NK-92 (cell line): ENCODE results near the gene ADAM12.

Experiments used
- DNase-seq: peaks from one replicate; lab custom pipeline; 2025; ENCODE audit not compliant: unreplicated experiment; lab: John Stamatoyannopoulos, UW

The ADAM12 gene

DNA sequence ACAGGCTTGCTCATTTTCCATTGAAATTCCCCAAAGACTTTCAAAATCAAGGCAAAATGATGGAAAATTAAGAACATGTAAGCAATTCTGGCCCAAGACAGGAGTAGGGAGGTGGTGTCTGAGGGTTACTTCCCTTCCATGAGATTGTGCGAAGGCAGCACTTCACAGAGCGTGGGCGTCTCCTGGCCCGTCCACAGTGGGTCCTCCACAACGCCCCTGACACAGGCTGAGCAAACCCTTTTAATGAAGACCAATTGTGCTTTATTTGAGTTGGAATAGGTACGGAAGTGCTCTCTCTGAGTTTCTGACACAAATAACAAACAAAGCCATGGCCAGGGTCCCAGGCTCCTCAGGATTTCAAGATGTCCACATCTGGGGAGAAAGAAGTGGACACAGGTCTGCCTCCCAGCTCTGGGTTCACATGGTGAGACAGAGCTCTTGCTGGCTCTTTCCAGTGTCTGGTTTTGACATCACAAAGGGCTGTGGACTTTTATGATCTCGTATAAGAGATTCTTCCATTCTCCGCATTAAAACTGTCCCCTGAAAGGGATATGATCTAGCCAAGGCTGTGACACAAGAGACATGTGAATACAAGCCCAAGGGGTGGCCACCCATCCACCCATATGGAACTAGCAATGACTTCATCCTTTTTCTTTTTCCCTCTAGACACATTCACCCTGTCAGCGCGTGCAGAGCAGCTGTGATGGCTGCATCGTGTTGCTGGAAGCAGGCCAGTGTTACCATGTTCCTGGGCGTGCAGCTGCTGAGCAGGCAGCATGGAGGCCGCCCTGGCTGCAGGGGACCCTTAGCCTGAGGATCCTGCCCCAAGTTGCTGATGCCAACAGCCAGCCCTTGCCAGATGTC is 145.6 kb downstream of the ADAM12 start:
- no peak for DNase-seq

DNA sequence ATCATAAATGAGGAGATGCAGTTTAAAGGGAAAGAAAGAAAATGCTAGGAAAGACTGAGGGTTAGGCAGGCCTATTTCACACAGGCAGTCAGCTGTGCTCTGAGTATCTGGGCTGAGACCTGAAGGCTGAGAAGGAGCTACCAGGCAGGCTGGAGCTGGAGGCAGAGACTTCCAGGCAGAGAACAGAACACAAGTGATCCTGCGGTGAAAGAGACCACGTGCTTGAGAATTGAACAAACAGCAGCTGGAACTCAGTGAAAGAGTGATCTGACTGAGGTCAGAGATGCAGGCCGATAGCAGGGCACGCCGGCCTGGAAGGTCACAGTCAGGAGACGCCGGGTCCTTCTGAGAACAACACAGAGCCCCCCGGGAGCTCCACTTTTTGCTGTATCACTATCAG is 147.8 kb downstream of the ADAM12 start:
- DNase-seq, result no peak

DNA sequence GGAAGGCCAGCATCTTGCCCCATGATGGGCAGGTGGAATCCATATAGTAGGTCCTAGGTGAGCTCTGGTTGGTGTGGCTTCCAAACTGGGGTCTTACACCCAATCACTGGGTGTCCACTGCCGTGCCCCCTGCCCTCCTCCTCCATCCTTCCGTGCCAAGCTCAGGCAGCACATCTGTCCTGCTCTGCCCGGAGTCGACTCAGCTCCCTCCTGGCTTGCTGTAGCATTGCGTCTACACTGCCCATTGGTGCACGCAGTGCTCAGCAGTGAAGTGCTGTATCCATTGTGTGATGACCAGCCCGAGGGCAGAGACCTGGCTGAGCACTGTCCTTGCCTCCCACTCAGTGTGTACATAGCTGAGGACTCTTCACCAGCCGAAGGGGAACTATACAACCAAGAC is 148.4 kb downstream of the ADAM12 start:
- DNase-seq, result no peak

DNA sequence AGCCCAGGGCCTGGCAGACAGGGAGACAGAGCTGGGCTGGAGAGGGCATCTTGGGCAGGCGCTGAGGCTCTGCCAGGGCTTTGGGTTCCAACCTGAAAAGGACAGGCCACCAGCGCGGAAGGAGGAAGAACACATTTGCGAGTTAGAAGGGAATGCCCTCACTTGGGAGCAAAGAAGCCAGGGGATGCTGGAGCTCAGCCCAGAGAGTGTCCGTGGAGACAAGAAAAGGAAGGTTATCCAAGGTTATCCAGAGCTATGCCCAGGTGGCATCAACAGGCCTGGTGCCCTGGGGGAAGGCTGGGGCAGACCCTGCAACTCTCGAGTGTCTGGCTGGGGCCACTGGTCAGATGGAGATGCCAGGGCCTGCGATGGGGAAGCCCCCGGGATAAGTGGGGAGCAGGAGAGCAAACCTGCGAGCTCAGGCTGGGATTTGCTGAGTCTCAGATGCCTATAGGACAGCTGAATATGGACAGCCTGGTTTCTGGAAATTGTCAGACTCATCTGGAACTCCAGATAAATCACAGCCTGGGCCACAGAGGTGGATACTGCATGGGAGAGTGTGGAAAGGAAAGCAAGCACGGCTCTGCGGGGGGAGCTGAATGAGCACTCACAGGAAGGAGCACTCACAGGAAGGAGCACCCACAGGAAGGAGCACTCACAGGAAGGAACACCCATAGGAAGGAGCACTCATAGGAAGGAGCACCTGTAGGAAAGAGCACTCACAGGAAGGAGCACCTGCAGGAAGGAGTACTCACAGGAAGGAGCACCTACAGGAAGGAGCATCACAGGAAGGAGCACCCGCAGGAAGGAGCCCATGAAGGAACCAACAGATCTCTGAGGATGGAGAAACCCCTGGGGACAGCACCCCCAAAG is 152.1 kb downstream of the ADAM12 start:
- no peak for DNase-seq

DNA sequence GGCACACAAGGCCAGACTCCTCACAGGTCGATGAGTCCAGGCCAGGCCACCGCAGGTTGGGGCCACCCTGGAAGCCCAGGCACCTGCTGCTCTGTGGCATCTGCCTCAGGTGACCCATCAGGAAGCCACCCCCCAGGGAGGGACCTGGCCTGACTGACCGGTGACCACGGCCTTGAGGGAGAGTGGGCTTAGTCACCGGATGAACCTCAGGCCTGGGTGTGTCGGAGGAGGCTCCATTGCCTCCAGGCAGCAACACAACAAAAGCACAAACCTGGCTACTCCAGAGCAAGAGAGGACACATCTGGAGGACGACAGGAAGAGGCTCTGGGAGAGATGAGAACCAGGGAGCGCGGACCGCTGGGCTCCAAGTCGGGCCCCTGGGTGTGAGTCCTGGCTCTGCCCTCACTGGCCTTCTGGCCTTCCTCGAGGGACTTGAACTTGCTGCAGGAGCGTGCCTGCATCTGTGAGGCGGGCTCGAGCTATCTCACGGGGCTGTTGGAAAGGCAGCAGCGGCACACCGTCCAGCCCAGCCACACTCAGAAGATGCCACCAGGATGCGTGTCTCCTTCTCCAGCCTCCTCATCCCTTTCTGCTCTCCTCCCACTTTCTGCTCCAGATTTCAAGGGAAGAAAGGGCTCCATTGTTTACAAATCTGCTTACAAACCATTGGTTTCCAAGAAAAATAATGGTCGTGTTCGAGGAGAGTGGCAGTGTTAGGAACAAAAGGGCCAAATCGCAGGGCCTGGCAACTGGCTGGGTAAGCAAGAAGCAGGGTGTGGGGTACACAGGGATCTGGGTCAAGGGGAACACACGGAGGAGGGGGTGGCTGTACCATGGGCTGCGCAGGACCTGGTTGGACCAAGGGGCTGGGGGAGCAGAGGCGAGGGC is 152.9 kb downstream of the ADAM12 start:
- DNase-seq, result no peak

DNA sequence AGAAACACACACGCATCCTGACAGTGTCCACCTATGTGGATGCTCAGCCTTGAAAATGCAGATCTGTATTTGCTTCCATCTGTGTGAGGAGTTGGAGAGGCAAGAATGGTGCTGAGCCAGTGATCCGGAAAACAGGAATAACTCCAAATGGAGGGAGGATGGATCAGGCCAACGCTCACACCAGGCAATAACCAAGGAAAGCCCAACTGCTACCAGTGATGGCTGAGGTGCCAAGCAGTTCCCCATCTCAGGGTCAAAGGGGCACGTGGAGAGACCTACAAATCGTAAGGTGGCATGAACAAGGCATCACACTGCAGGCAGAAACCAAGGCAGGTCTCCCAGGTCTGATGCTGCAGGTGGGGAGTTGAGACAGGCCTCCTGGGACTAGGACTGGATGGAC is 153.6 kb downstream of the ADAM12 start:
- DNase-seq, result no peak

DNA sequence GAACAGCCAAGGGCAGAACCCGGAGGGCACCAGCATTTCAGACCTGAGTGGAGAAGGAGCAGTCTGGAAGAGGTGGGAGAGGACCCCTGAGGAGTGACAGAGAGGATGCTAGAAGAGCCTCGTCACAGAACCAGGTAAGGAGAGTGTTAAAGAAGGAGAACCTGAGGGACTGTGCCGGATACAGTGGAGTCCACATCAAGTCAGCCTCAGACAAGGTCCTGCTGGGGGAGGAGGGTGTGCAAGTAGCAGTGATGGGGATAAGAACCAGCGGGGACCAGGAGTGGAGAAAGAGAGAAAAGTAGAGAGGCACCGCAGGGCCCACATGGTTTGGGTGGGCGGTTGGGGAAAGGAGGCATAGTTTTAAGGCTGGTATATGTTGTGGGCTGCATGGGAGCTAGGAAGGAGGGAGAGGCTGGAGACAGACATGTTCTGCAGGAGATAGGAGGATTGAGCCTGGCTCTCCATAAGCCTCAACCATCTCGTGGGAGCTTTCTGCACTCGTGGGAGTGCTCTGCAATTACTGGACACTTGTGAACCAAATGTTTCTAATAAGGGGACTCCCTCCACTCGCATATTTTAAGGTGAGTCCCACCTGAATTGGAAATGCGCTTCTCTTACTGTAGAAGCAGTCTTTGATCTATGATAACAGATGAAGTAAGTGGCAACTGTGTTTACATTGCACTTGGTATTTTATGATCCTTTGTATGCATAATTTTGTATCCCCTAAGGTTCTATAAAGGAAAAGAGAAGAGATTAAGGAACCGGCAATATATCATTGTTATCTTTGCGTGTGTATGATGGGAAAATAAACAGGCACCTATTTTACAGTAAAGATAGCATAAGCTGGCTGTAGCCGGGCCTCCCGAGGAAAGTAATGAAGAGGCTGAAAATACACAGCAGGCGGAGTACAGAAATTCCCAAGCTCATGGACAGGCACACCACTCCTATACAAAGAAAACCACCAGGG is 154.8 kb downstream of the ADAM12 start:
- DNase-seq, result no peak

DNA sequence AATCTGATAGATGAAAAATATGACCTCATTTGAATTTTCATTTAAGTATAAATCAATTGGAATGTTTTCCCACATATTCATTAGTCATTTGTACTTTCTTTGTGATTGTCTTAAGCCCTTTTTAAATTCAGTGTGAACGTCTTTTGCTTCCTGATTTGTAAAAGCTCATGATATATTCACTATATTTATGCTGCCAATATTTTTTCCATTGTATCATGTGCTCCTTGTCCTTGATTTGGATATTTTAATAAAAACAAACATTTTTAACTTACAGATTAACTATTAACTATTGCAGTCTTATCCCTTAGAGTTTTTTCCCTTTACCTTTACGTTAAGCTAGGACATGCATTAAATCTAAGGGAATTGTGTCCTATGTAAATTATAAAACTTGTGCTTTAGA is 157.7 kb downstream of the ADAM12 start:
- DNase-seq, result no peak

DNA sequence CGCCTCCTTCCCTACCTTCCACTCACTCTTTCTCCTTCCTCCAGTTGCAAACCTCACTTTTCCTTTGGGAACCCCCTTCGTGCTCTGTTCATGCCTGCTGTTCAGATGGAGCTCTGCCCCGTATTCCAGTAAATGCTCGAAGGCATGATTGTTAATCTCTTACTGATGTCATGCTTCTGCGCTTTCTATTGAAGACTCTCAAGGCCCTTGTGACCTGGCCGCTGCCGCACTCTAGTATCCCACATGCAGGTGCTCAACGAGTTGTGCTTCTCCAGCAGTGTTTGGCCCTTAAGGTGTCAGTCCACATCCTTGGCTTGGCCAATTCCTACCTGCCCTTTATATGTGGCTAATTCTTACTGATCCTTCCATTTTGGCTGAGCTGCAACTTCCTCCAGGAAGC is 158.6 kb downstream of the ADAM12 start:
- no peak for DNase-seq

DNA sequence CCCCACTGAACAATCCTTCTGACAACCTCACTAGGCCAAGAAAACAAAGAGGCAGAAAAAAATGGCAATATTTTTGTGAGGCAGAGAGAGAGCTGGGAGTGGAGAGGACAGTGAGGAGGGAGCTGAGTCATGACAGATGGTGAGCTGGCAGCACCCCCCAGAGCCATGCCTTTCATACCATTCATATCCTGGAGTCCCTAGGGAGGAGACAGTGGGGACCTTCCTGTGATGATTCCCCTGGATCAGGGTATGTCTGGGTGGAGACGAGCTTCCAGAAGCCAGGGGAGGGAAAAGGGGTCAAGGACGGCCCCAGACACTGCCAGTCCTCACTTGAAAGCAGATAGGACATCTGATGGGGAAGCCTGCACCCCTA is 160.5 kb downstream of the ADAM12 start:
- DNase-seq, result no peak

DNA sequence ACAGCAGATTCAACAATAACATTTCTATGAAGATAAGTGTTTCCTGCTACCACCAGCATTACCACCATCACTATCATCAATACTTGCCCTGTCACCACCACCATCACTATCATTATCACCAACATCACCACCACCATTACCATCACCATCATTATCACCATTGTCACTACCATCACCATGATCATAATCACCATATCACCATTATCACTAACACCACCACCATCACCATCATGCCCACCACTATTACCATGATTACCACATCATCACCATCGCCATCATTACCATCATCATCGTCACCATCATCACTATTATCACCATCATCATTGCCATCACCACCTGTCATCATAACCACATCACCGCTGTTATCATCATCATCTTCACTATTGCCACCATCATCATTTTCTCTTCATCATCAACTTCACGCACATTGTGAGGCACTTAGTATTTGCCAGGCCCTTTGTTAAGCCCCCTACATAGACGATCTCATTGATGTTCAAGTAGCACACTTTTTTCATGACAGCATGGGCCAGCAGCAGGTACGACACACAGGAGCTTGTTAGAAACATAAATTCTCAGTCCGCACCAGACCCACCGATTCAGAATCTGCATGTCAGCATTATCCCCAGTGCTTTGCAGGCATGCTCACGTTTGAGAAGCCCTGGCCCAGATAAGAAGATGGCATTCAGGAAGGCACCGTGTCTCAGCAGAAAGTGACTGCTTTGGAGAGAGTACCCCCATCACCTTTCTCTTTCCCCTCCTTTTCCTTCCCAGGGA is 161.1 kb downstream of the ADAM12 start:
- DNase-seq, result no peak

DNA sequence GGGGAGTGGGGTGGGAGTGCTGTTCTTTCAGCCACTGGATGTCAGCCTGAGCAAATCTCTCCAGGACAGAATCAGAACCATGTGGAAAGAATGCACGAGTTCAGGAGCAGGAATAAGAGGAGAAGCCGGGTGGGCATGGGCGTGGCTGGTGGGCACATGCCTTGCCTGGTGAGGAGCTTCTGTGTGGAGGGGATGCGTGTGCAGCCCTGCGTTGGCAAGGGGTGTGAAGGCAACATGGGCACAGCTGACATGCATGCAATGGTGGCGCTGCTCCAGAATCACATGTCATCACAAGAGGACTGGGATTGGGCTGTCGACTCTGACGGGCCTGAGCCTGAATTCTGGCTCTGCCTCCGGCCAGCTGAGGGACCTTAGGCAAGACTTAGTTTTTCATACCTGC is 162.1 kb downstream of the ADAM12 start:
- DNase-seq, result no peak

DNA sequence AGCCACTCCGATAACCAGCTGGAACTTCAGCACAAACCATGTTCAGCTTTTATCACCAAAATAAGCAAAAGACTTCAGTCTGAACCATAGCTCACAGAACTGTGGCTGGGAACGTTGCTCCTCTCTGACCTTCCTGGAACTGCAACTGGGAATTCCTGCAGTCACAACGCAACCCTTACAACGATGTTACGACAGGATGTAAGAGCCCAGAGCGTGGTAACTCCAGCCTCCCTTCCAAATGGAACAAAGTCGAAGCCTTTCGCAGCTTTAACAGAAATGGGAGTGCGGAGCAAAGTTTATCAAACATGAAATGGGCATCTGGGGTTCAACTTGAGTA is 162.6 kb downstream of the ADAM12 start:
- no peak for DNase-seq

DNA sequence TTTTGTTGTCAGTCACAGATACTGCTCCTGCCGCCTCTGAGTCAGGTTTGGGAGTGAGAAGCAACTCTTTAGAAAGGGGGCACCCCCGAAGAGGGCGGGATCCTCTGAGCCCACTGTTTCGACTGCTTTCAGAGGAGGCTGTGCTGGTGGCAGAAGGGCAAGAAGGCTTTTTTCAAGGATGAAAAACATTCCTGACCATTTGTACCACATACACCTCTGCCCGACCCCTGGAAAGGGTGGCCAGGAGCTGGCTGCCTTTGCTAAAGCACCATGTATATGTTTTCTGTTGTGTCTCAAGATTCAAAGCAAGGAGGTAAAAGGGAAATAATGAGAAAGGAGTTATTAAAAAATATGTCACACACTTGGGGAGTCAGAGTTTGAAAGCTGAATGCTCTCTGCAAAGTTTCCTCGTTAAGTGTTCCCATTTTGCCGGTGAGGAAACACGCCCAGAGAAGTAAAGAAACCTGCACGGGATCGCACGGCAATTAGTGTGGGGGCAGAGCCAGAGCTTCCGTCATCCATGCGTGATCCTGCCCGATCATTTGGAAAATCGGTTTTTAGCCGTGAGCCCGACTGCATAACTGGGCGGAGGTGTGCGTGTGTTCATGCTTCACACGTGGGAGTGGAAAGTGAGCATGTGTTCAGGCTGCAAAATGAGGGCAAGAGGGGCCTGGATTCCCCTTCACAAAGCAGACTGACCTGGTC is 163.2 kb downstream of the ADAM12 start:
- DNase-seq, result no peak

DNA sequence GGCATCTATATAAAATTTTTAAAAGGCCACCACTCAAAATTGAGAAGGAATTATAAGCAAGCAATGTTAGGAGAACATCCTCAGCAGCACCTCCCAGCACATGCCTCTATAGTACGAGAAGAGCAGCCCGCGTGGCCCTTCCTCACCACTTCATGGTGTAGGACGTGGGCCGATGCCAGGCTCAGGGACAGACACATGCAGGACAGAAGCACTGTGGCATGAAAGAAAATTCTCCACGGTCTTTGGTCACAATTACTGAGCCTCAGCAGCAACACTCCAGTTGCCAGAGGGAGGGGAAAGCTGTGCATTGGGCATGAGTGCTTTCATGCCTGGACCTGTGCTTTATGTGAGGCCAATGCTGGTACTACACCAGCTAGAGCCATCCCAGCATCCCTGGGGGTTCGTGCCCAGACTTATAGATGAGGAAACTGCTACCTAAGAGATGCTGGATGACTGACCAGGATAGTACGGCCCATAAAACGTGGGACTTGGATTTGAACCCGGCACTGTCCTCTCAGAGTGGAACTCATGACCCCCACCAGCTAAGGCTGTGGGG is 164.7 kb downstream of the ADAM12 start:
- no peak for DNase-seq

DNA sequence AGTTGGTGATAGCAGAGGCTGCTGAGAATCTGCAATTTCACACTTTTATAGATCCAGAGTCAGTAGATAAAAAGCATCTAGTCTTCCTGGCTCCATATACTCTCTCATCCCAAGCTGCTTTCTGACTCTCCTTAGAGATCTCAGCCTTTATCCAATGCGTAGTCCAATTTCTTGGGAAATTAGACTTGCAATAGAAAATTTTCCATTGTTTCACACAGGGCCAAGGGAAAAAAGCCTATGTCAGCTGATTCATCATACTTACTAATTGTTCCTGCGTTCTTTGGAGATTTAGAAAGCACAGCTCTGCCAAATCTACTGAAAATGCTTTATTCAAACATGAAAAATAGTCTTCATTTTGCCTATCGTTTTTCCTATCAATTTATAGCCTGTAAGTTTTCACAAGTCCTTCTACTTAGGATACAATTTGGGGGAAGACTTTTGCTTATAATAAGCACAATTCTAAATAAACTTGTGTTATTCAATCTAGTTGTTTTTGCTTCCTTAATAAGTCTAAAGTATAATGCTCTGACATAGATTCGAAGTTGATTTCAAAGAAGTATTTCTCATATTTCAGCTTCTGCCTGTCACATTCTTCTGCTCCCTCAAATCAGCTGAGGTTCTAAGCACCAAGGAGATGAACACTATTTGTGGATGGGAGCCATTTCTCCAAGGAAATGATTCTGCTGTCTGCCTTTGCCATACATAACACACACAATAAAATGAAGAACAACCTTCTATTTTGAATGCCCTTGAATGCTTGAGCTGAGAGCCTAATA is 165.4 kb downstream of the ADAM12 start:
- DNase-seq, result no peak

DNA sequence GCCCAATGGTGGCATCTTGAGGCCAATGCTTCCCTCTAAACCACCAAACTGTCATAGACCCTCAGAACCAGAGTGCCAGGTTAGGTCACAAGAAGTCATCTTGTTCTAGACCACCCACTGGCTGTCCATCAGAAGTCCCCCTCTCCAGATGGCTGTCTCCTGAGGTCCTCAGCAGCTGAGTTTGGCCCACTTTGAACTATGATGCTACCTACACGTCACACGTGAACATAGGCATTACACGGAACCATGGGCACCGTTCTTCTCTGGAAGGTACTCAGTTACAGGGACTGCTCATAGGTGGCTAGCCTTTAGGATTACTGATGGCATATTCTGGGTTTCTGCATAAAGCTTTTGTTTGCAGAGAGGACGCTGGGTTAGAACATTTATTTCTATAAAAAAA is 166.4 kb downstream of the ADAM12 start:
- DNase-seq, result no peak
